ENCODE data around the gene DAB2IP.

Gene DAB2IP

GRCh38 chr9:121725008-121725775 is 73.8 kb downstream of the DAB2IP start:
- Histone ChIP-seq H3K4me1 (ENCODE audit: control insufficient read depth, low read length) (peaks cover 12% of the 10 kb centered on the region), H3K4me3 (ENCODE audit: low read length) (no peak overlapping the region), H3F3A (ENCODE audit: control insufficient read depth, insufficient read depth) (no peaks in the 10 kb centered on the region), H4K20me1 (ENCODE audit: control insufficient read depth, insufficient read depth, low read depth, low read length) (no peaks in the 10 kb centered on the region), H3K9me2 (replicated peaks; ENCODE audit: control insufficient read depth, low read length) (no peaks in the 10 kb centered on the region), H3K27me3 (ENCODE audit: control insufficient read depth, low read length) (no peaks in the 10 kb centered on the region), H3K9me3 (ENCODE audit: control insufficient read depth, insufficient read depth, low read length) (no peaks in the 10 kb centered on the region), H3K79me2 (ENCODE audit: control insufficient read depth, low read length) (no peaks in the 10 kb centered on the region), H3K4me2 (ENCODE audit: low read length) (no peak overlapping the region), H3K36me3 (ENCODE audit: control insufficient read depth, low read length) (no peaks in the 10 kb centered on the region), H3K27ac (ENCODE audit: low read depth, low read length) (no peak overlapping the region)
- TF ChIP-seq CTCF (IDR thresholded peaks at IDR 0.05; ENCODE audit: low read depth, low read length, poor library complexity, severe bottlenecking) (no peak), EZH2phosphoT487 (IDR thresholded peaks at IDR 0.05; ENCODE audit: borderline replicate concordance, low read length) (no peak)

DNA sequence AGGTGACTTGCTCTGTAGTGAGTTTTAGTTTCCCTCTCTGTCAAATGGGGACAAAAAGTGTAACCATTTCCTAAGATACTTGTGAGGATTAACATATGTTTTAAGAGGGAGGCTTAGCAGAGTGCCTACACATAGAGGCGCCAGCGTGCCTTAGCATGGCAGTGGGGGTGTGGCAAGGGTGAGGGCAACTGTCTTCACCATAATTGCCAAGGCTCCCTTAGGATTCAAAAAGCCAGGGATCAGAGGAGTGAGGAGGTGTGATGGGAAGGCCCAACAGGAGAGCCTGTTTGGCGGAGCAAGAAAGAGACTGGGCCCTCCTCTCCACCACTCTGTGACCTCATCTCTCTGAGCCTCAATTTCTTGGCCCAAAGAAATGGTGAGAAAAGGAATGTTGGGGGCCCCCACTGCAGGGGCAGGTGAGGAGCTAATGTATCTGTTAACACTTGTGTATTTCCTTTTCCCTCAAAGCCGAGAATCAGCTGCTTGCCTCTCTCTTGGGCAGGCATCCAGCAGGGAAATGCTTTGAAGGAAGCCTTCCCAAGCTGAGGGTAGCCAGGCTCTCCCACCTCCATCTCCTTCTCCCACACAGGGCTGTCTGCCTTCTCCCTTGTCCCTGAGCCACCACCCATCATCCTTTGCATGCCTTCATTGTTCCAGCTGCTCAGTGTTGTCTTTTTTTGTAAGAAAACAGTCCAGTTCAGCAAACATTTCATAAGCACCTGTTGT is 76.0 kb downstream of the DAB2IP start:
- Histone ChIP-seq H3K4me3 (ENCODE audit: low read length) (no peak overlapping the region), H4K20me1 (ENCODE audit: control insufficient read depth, insufficient read depth, low read depth, low read length) (no peaks in the 10 kb centered on the region), H3K9me2 (replicated peaks; ENCODE audit: control insufficient read depth, low read length) (no peaks in the 10 kb centered on the region), H3K36me3 (ENCODE audit: control insufficient read depth, low read length) (no peaks in the 10 kb centered on the region), H3K4me1 (ENCODE audit: control insufficient read depth, low read length) (peaks cover 9% of the 10 kb centered on the region), H3K79me2 (ENCODE audit: control insufficient read depth, low read length) (no peaks in the 10 kb centered on the region), H3K27me3 (ENCODE audit: control insufficient read depth, low read length) (no peaks in the 10 kb centered on the region), H3K9me3 (ENCODE audit: control insufficient read depth, insufficient read depth, low read length) (no peaks in the 10 kb centered on the region), H3F3A (ENCODE audit: control insufficient read depth, insufficient read depth) (no peaks in the 10 kb centered on the region), H3K4me2 (ENCODE audit: low read length) (no peak overlapping the region), H3K27ac (ENCODE audit: low read depth, low read length) (no peak overlapping the region)
- no peak for TF ChIP-seq CTCF (IDR thresholded peaks at IDR 0.05; ENCODE audit: low read depth, low read length, poor library complexity, severe bottlenecking)
- TF ChIP-seq EZH2phosphoT487 (IDR thresholded peaks at IDR 0.05; ENCODE audit: borderline replicate concordance, low read length) = no peak

- H3K27me3 ChIP-seq (ENCODE audit: control insufficient read depth, low read length) = no peaks in the 10 kb centered on the region
- no peaks in the 10 kb centered on the region for H3K36me3 ChIP-seq (ENCODE audit: control insufficient read depth, low read length)
- peaks cover 8% of the 10 kb centered on the region for H3K4me1 ChIP-seq (ENCODE audit: control insufficient read depth, low read length)
- H3K4me3 ChIP-seq (ENCODE audit: low read length) = no peak overlapping the region
- no peak overlapping the region for H3K4me2 ChIP-seq (ENCODE audit: low read length)
- H3K27ac ChIP-seq (ENCODE audit: low read depth, low read length) = no peak overlapping the region
- no peaks in the 10 kb centered on the region for H3K9me3 ChIP-seq (ENCODE audit: control insufficient read depth, insufficient read depth, low read length)
- H3K79me2 ChIP-seq (ENCODE audit: control insufficient read depth, low read length) = no peaks in the 10 kb centered on the region
- H4K20me1 ChIP-seq (ENCODE audit: control insufficient read depth, insufficient read depth, low read depth, low read length) = no peaks in the 10 kb centered on the region
- TF ChIP-seq CTCF (IDR thresholded peaks at IDR 0.05; ENCODE audit: low read depth, low read length, poor library complexity, severe bottlenecking) (no peak), EZH2phosphoT487 (IDR thresholded peaks at IDR 0.05; ENCODE audit: borderline replicate concordance, low read length) (no peak)
- no peaks in the 10 kb centered on the region for H3K9me2 ChIP-seq (replicated peaks; ENCODE audit: control insufficient read depth, low read length)
- H3F3A ChIP-seq (ENCODE audit: control insufficient read depth, insufficient read depth) = no peaks in the 10 kb centered on the region
Observed at GRCh38 chr9:121728916-121729315, 77.5 kb downstream of the DAB2IP start.
